Measurements from ENCODE around the gene LCE7A.

Gene LCE7A, protein sequence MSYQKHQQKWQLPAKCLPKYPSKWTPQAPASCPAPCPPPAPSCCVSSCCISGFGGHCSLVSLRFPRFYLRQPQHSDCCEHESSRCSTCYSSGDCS

DNA sequence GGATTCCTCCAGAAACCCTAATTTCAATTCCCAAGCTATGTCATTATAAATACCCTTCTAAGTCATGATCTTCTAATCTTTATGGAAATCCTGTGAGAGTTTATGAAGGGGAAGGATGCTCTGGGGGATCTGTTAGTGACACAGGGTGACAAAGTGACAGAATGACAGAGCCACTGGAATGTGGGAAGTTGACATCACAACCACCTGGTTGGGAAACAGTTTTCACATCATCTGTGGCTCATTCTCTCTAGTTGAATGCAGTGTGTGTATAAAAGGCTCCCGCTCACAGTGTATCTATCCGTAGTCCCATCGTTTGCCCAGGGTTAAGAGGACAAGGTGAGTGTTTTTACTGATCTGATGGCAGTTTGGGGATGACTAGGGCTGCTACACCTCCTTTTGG lies at the start of gene LCE7A:
Gene LCE7A, plus strand, starts transcription at position 301 of the 400 bp plus-strand sequence. CDS start 702 bp downstream, outside the sequence.
- Histone ChIP-seq H3K27me3 (replicated peaks; ENCODE audit: control insufficient read depth, insufficient read depth, low read length) (no peaks in the 10 kb centered on the region), H3K4me3 (ENCODE audit: low read length) (no peak within 1 kb of the TSS), H3K9me3 (ENCODE audit: control insufficient read depth, low read length) (no peaks in the 10 kb centered on the region), H3K4me1 (ENCODE audit: control insufficient read depth, insufficient read depth, low read length) (peaks cover 9% of the 10 kb centered on the region), H3K36me3 (ENCODE audit: control insufficient read depth, insufficient read depth, low read length, severe bottlenecking) (no peaks in the 10 kb centered on the region), H3K9ac (ENCODE audit: low read length) (no peak within 1 kb of the TSS)
- DNase-seq (ENCODE audit: low read depth): no peak

DNA sequence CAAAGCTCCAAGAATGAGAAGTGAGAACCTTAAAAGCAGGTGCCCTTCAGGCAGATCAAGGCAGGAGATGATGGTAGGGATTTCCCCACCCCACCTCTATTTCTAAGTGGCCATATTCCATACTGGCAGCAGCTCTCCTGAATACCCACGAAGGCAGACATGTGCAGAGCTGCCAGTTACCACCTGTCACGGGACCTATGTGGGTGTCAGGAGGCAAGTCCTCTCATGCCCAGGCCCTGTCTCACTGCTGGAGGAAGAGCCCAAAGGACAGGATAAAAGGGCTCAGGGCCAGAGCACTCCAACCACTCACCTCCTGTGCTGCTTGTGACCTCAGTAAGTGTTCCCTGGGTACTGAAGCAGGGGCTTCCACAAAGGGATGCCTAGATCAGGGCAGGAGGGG lies 48.7 kb upstream of the LCE7A start:
- no peaks in the 10 kb centered on the region for H3K4me1 ChIP-seq (ENCODE audit: control insufficient read depth, insufficient read depth, low read length)
- H3K4me3 ChIP-seq (ENCODE audit: low read length): no peak overlapping the region
- H3K9ac ChIP-seq (ENCODE audit: low read length): no peak overlapping the region
- H3K27me3 ChIP-seq (replicated peaks; ENCODE audit: control insufficient read depth, insufficient read depth, low read length): no peaks in the 10 kb centered on the region
- no peaks in the 10 kb centered on the region for H3K9me3 ChIP-seq (ENCODE audit: control insufficient read depth, low read length)
- DNase-seq (ENCODE audit: low read depth): no peak
- H3K36me3 ChIP-seq (ENCODE audit: control insufficient read depth, insufficient read depth, low read length, severe bottlenecking): no peaks in the 10 kb centered on the region

DNA sequence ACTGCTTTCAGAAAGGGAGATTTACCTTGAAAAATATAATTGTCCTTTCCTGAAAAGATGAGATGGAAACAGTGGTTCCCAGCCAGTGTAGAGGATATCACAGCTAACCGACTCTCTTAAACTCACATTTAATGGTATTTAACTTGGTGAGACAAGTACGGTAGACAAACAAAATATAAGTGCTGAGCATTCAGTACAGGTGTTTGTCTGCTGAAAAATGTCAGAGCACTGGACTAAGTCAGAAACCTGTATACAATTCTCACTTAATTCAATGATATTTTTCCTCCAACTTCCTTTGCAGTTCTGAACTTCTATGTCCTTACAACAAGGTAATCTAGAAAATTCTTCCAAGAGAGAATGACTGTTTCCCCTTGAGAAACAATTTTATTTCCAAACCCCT lies 48.1 kb upstream of the LCE7A start, which contains the start of gene LCE1B:
Gene LCE1B, plus strand, starts transcription at position 301 of the 400 bp plus-strand sequence. CDS start 476 bp downstream, outside the sequence.
- no peaks in the 10 kb centered on the region for H3K27me3 ChIP-seq (replicated peaks; ENCODE audit: control insufficient read depth, insufficient read depth, low read length)
- H3K9me3 ChIP-seq (ENCODE audit: control insufficient read depth, low read length): no peaks in the 10 kb centered on the region
- H3K36me3 ChIP-seq (ENCODE audit: control insufficient read depth, insufficient read depth, low read length, severe bottlenecking): no peaks in the 10 kb centered on the region
- no peak within 1 kb of the TSS for H3K4me3 ChIP-seq (ENCODE audit: low read length)
- no peak within 1 kb of the TSS for H3K9ac ChIP-seq (ENCODE audit: low read length)
- no peak for DNase-seq (ENCODE audit: low read depth)
- no peaks in the 10 kb centered on the region for H3K4me1 ChIP-seq (ENCODE audit: control insufficient read depth, insufficient read depth, low read length)

DNA sequence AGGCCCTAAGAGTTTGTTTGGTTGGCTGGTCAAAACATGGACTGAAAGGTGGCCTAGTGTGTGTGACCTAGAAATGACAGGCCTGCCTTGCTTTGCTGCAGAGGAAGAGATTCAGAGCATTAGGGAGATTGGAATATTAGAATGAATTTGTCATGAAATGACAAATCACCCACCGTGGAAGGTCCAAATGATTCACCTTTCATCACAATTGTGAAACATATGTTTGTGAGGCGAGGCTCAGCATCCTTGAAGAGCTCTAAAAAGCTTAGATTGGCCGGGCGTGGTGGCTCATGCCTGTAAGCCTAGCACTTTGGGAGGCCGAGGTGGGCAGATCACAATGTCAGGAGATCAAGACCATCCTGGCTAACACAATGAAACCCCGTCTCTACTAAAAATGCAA lies 42.5 kb upstream of the LCE7A start:
- DNase-seq (ENCODE audit: low read depth): no peak
- Histone ChIP-seq H3K9ac (ENCODE audit: low read length) (no peak overlapping the region), H3K4me1 (ENCODE audit: control insufficient read depth, insufficient read depth, low read length) (no peaks in the 10 kb centered on the region), H3K27me3 (replicated peaks; ENCODE audit: control insufficient read depth, insufficient read depth, low read length) (no peaks in the 10 kb centered on the region), H3K36me3 (ENCODE audit: control insufficient read depth, insufficient read depth, low read length, severe bottlenecking) (no peaks in the 10 kb centered on the region), H3K9me3 (ENCODE audit: control insufficient read depth, low read length) (no peaks in the 10 kb centered on the region), H3K4me3 (ENCODE audit: low read length) (no peak overlapping the region)

DNA sequence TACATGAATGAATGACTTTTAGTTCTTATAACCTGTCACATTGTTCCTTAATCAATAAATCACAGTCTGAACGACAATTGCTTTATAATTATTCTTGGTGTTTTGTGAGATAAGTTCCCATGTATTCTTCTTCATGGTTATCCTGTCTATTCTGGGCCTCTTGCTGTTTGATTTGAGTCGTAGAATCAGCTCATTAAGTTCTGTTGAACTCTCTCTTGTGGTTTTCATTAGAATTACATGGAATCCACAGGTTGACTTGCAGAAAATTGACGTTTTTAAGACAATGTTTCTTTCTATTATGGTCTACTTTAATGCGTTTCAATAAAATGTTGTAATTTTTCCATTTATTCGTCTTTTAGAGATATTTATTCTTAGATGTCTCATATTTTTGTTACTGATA lies 36.5 kb upstream of the LCE7A start:
- H3K36me3 ChIP-seq (ENCODE audit: control insufficient read depth, insufficient read depth, low read length, severe bottlenecking): no peaks in the 10 kb centered on the region
- no peak overlapping the region for H3K9ac ChIP-seq (ENCODE audit: low read length)
- H3K9me3 ChIP-seq (ENCODE audit: control insufficient read depth, low read length): no peaks in the 10 kb centered on the region
- no peak overlapping the region for H3K4me3 ChIP-seq (ENCODE audit: low read length)
- H3K27me3 ChIP-seq (replicated peaks; ENCODE audit: control insufficient read depth, insufficient read depth, low read length): peaks cover 5% of the 10 kb centered on the region
- H3K4me1 ChIP-seq (ENCODE audit: control insufficient read depth, insufficient read depth, low read length): no peaks in the 10 kb centered on the region
- no peak for DNase-seq (ENCODE audit: low read depth)

DNA sequence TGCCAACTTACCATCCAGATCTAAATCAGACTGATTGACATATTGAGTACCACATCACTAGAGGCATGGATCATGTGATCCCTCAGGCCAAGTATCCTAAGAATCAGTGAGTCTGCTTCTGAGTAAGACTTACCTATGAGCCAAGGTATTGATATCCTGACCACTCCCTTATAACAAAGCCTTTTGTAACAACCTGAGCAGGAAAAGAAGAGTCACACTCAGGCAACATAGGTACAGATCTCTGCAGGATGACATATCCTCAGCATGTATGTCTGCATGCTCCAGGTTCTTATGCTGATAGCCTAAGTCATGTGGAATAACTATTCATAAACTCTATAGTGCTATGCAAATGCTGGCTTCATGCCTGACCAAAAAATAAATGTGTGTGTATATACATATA lies 34.8 kb upstream of the LCE7A start:
- H3K9me3 ChIP-seq (ENCODE audit: control insufficient read depth, low read length): peaks cover 10% of the 10 kb centered on the region

DNA sequence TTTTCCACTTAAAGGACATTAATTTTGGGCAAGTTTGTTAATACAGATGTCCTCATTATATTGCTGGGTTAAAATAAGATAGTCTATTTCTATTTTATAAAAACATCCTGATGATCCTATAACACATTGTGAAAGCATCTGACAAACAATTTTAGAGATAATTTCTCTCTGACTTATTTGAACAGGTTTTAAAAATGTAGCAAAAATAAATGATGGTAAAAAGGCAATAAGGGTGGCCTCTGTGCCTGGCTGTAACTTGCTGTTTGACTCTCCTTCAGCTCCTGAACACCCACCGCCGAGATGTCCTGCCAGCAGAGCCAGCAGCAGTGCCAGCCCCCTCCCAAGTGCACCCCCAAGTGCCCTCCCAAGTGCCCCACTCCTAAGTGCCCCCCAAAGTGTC lies 32.6 kb upstream of the LCE7A start, which contains the start of gene LCE1A:
Gene LCE1A, plus strand, starts transcription at position 301 of the 400 bp plus-strand sequence. Its CDS starts 0 bp downstream, at position 301.
- Histone ChIP-seq H3K27me3 (replicated peaks; ENCODE audit: control insufficient read depth, insufficient read depth, low read length) (peaks cover 10% of the 10 kb centered on the region), H3K4me3 (ENCODE audit: low read length) (no peak within 1 kb of the TSS), H3K36me3 (ENCODE audit: control insufficient read depth, insufficient read depth, low read length, severe bottlenecking) (no peaks in the 10 kb centered on the region), H3K9ac (ENCODE audit: low read length) (no peak within 1 kb of the TSS), H3K4me1 (ENCODE audit: control insufficient read depth, insufficient read depth, low read length) (no peaks in the 10 kb centered on the region), H3K9me3 (ENCODE audit: control insufficient read depth, low read length) (peaks cover 11% of the 10 kb centered on the region)
- no peak for DNase-seq (ENCODE audit: low read depth)

More for the DNA sequence above, 34.8 kb upstream of the LCE7A start:
- no peak for DNase-seq (ENCODE audit: low read depth)
- Histone ChIP-seq H3K4me3 (ENCODE audit: low read length) (no peak overlapping the region), H3K36me3 (ENCODE audit: control insufficient read depth, insufficient read depth, low read length, severe bottlenecking) (no peaks in the 10 kb centered on the region), H3K9ac (ENCODE audit: low read length) (no peak overlapping the region), H3K4me1 (ENCODE audit: control insufficient read depth, insufficient read depth, low read length) (no peaks in the 10 kb centered on the region), H3K27me3 (replicated peaks; ENCODE audit: control insufficient read depth, insufficient read depth, low read length) (peaks cover 10% of the 10 kb centered on the region)

DNA sequence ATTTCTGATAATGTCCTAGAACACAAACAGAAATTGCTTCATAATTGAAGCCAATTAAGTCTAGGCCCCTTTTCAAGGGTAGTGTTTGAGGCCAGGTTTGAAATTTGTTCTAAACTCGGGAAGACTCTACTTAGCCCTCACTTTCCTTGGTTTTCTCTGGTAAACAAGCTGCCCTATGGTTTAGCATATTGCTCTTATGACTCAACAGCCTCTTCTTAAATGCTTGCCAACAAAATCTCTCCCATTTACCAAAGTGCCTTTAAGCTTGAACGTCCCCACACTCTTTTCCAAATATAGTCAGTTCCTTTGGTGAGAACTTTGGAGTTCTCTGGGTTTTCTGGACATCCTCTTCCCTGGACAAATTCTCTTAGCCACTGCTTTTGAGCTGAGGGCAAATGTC lies 22.9 kb upstream of the LCE7A start:
- Histone ChIP-seq H3K4me1 (ENCODE audit: control insufficient read depth, insufficient read depth, low read length) (peaks cover 8% of the 10 kb centered on the region), H3K9ac (ENCODE audit: low read length) (no peak overlapping the region), H3K27me3 (replicated peaks; ENCODE audit: control insufficient read depth, insufficient read depth, low read length) (no peaks in the 10 kb centered on the region), H3K9me3 (ENCODE audit: control insufficient read depth, low read length) (no peaks in the 10 kb centered on the region), H3K36me3 (ENCODE audit: control insufficient read depth, insufficient read depth, low read length, severe bottlenecking) (no peaks in the 10 kb centered on the region), H3K4me3 (ENCODE audit: low read length) (no peak overlapping the region)
- DNase-seq (ENCODE audit: low read depth): no peak

DNA sequence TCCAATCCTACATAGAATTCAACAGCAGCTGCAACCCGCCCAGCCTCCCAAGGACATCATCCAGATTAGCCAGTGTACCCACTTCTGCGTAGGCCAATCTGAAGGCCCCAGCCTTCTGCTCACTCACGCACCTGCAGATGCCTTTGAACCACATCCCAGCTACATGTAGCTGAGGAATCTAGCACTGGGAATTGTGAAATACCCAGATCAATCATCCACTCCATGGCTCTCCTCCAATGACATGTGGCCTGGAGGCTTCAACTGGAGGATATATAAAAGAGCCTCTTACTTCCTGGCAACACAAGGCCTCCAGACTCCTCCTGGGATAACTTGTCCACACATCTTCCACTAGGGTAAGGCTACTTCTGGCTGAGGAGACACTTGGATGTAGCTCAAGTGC lies 17.2 kb upstream of the LCE7A start, which contains the start of gene LCE6A:
Gene LCE6A, plus strand, starts transcription at position 301 of the 400 bp plus-strand sequence. CDS start 665 bp downstream, outside the sequence.
- Histone ChIP-seq H3K36me3 (ENCODE audit: control insufficient read depth, insufficient read depth, low read length, severe bottlenecking) (no peaks in the 10 kb centered on the region), H3K4me3 (ENCODE audit: low read length) (no peak within 1 kb of the TSS), H3K4me1 (ENCODE audit: control insufficient read depth, insufficient read depth, low read length) (no peaks in the 10 kb centered on the region), H3K27me3 (replicated peaks; ENCODE audit: control insufficient read depth, insufficient read depth, low read length) (no peaks in the 10 kb centered on the region), H3K9ac (ENCODE audit: low read length) (no peak within 1 kb of the TSS), H3K9me3 (ENCODE audit: control insufficient read depth, low read length) (no peaks in the 10 kb centered on the region)
- DNase-seq (ENCODE audit: low read depth): no peak

DNA sequence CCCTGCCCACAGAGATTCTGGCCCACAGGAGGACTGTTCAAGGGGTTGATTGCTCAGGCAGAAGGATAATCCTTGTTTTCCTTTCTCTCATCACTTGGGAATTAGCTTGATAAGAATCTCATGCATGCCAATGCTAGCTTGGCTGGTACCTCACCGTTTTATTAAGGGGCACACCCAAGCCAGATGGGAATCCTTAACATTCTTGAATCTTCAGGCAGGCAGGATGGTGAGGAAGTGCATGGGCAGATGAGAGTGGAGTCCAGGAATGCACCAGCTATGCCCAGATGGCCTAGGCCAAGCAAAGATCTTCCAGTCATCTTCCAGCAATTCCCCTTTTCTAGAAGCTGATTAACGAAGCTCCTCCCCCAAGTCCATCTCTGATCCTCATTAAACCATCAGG lies 4.1 kb upstream of the LCE7A start:
- DNase-seq (ENCODE audit: low read depth): no peak
- no peaks in the 10 kb centered on the region for H3K36me3 ChIP-seq (ENCODE audit: control insufficient read depth, insufficient read depth, low read length, severe bottlenecking)
- no peak overlapping the region for H3K9ac ChIP-seq (ENCODE audit: low read length)
- H3K9me3 ChIP-seq (ENCODE audit: control insufficient read depth, low read length): no peaks in the 10 kb centered on the region
- no peak overlapping the region for H3K4me3 ChIP-seq (ENCODE audit: low read length)
- H3K27me3 ChIP-seq (replicated peaks; ENCODE audit: control insufficient read depth, insufficient read depth, low read length): no peaks in the 10 kb centered on the region
- H3K4me1 ChIP-seq (ENCODE audit: control insufficient read depth, insufficient read depth, low read length): no peaks in the 10 kb centered on the region

DNA sequence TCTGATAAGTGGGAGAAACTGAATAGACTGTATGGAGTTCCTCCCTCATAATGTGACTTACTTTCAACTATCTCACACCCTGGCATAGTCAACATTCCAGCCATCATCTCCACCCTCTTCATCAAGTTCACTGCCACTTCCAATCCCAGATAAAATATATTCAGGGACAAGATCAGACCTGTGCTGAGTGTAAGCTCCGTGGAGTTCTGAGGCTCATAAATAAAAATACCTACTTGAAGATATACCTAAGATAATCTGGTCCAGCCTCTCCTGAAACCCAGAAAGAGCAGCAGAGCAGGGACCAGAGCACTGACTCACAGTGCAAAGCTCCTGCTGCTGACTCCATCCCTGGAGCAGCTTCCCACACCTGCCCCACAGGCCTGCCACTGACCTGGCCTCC lies 1.7 kb upstream of the LCE7A start:
- Histone ChIP-seq H3K9me3 (ENCODE audit: control insufficient read depth, low read length) (no peaks in the 10 kb centered on the region), H3K36me3 (ENCODE audit: control insufficient read depth, insufficient read depth, low read length, severe bottlenecking) (no peaks in the 10 kb centered on the region), H3K4me1 (ENCODE audit: control insufficient read depth, insufficient read depth, low read length) (peaks cover 9% of the 10 kb centered on the region), H3K4me3 (ENCODE audit: low read length) (no peak overlapping the region), H3K27me3 (replicated peaks; ENCODE audit: control insufficient read depth, insufficient read depth, low read length) (no peaks in the 10 kb centered on the region), H3K9ac (ENCODE audit: low read length) (no peak overlapping the region)
- no peak for DNase-seq (ENCODE audit: low read depth)

DNA sequence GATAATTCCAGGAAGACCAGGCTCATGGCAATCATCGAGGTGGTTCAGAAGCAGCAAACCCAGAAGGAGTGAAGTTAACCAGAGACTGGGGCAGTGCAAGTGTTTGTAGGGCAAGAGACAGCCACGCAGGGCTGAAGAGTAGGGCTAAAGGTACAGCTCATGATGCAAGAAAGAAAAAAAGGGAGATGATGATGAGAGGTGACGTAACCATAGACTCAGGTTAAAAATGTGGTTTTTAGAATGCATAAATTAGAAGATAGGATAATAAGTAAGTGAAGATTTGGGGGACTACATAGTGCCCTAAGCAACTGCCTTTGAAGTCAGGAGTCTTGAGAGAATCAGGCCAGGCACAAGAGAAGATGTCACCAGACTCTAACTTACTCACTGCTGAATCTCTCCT lies 333 bp downstream of the LCE7A start:
- peaks cover 12% of the 10 kb centered on the region for H3K4me1 ChIP-seq (ENCODE audit: control insufficient read depth, insufficient read depth, low read length)
- no peak overlapping the region for H3K4me3 ChIP-seq (ENCODE audit: low read length)
- no peaks in the 10 kb centered on the region for H3K27me3 ChIP-seq (replicated peaks; ENCODE audit: control insufficient read depth, insufficient read depth, low read length)
- H3K36me3 ChIP-seq (ENCODE audit: control insufficient read depth, insufficient read depth, low read length, severe bottlenecking): no peaks in the 10 kb centered on the region
- no peak overlapping the region for H3K9ac ChIP-seq (ENCODE audit: low read length)
- no peak for DNase-seq (ENCODE audit: low read depth)
- no peaks in the 10 kb centered on the region for H3K9me3 ChIP-seq (ENCODE audit: control insufficient read depth, low read length)
